Psoas muscle (tissue), 8 donors: ENCODE data around the gene TBC1D1. TPM values are rescaled to one million over a fixed set of nuclear protein-coding genes. Genes with fewer than 3 reads are reported as not detected.

Source experiments
- ATAC-seq, 4 donors: fragments of 200-7000 bp; cut with Tn5 transposase; one replicate each; pipeline ENCODE4 v1.9.1; 2020; ENCODE audit warnings: moderate library complexity in 3 of 4, mild to moderate bottlenecking in 2 of 4
- DNase-seq, 2 donors: peaks; one replicate each; pipeline ENCODE4 v3.0.0-alpha.2; 2020
- H3K27ac ChIP-seq: fragments of 200-600 bp; one replicate; pipeline ENCODE4 v1.8.0; 2022
- H3K27me3 ChIP-seq, 3 donors: fragments of 200-600 bp in 1 of 3; one replicate each; pipeline versions ENCODE4 v1.6.1 to v1.8.0; 2013 to 2022; ENCODE audit warnings: low read length in 2 of 3, mild to moderate bottlenecking in 2 of 3, moderate library complexity in 1 of 3; ENCODE audit not compliant: insufficient read depth in 3 of 3
- H3K36me3 ChIP-seq, 2 donors: fragments of 200-600 bp in 1 of 2; one replicate each; pipeline versions ENCODE4 v1.6.1 to v1.8.0; 2013 to 2022; ENCODE audit warnings: low read depth in 1 of 2, mild to moderate bottlenecking in 1 of 2, moderate library complexity in 1 of 2; ENCODE audit not compliant: insufficient read depth in 1 of 2
- H3K4me1 ChIP-seq: fragments of 200-600 bp; one replicate; pipeline ENCODE4 v1.8.0; 2022
- H3K4me3 ChIP-seq: fragments of 200-600 bp; one replicate; pipeline ENCODE4 v1.8.0; 2022; ENCODE audit warnings: mild to moderate bottlenecking
- H3K9me3 ChIP-seq: fragments of 200-600 bp; one replicate; pipeline ENCODE4 v1.8.0; 2022
- CTCF ChIP-seq: fragments of 200-600 bp; IDR thresholded peaks from one replicate; pipeline ENCODE4 v1.8.0; 2022; ENCODE audit warnings: antibody characterized with exemption
- WGBS, 3 donors: extraction: QIAGEN DNeasy Blood & Tissue Kit; methylation state at CpG; one replicate each; pipeline versions ENCODE4 v1.1.6 to v1.1.7; 2013; 5-methylcytosine and 5-hydroxymethylcytosine counted together
- intact Hi-C, 2 donors: fragments of 100-400 bp; cut with DNase I; formaldehyde crosslinking; loops; one replicate each; pipeline versions ENCODE4 v1.11.0 to v1.14.2; 2022
- polyA plus RNA-seq, 3 donors: library from polyadenylated mRNA; stranded (reverse); fragments of 200-250 nt; gene quantifications; one replicate each; pipeline ENCODE4 v1.2.3, GENCODE V29; 2013
- total RNA-seq, 4 donors: library from RNA; stranded (reverse); fragmentation: NEBNext Ultra II Directional in 2 of 4; extraction: Animal tissue kit (Norgen Biotek cat#: 25700) in 2 of 4; gene quantifications; one replicate each; pipeline versions ENCODE4 v1.2.1 to v1.2.4, GENCODE V29; 2021 to 2023
- donor health status: healthy with polysubstance abuse.
- donor health status: DM: no; HTN: no; CAD: no; lungs with moderate emphysema.
- donor health status: Bipolar disorder and iron deficiency.
- donor health status: healthy.
- donor health status: DM: yes; HTN: yes; CAD: no.
- donor health status: DM: no; HTN: no; CAD: no.
- donor health status: DM: no; HTN: no; CAD: no.
- donor health status: DM: yes; HTN: yes; CAD: no.

Gene TBC1D1
- total and polyA plus RNA-seq, 7 donors, result 18.1 to 130 (median 42.5) TPM

- no peak overlapping the region for H3K4me3 ChIP-seq
- peak in 1 of 2 donors; percentile 72 for DNase-seq
- no peaks in the 10 kb centered on the region for H3K9me3 ChIP-seq
- H3K27ac ChIP-seq, result no peak overlapping the region
- H3K36me3 ChIP-seq, result no peaks in the 10 kb centered on the region
- intact Hi-C loops, result loop anchor here (1.0 to 10.0 kb wide), 7 partner anchors 115 to 552 kb away; no protein-coding TSS in a partner anchor
- no peaks in the 10 kb centered on the region for H3K27me3 ChIP-seq
- peaks cover 14% of the 10 kb centered on the region for H3K4me1 ChIP-seq
- peak; percentile 72 to 83 (median 77) for ATAC-seq
- TF ChIP-seq CTCF, result peak; percentile 95
- WGBS, 3 donors, result 54 to 58% (median 57%) methylated on average over 6 of the region's 6 CpGs
These were observed 288.9 kb downstream of the TBC1D1 start for GRCh38 chr4:38179690-38180377.

- TF ChIP-seq CTCF, result no peak
- no peaks in the 10 kb centered on the region for H3K36me3 ChIP-seq
- intact Hi-C loops, result loop anchor here in 1 of 2 donors (1.0 to 10.0 kb wide), 2 partner anchors 394 to 551 kb away; no protein-coding TSS in a partner anchor
- no peak overlapping the region for H3K27ac ChIP-seq
- ATAC-seq (no peak), DNase-seq (no peak)
- 55 to 66% (median 58%) methylated on average over 2 of the region's 2 CpGs for WGBS, 3 donors
- no peaks in the 10 kb centered on the region for H3K9me3 ChIP-seq
- no peak overlapping the region for H3K4me3 ChIP-seq
- no peaks in the 10 kb centered on the region for H3K27me3 ChIP-seq
- peaks cover 14% of the 10 kb centered on the region for H3K4me1 ChIP-seq
These were observed 289.6 kb downstream of the TBC1D1 start for GRCh38 chr4:38180456-38180855.

- no peak for TF ChIP-seq CTCF
- DNase-seq (no peak), ATAC-seq (no peak)
- intact Hi-C loops, result loop anchor here in 1 of 2 donors (10.0 kb wide), 1 partner anchor 394 kb away; no protein-coding TSS in a partner anchor
- 59 to 67% (median 63%) methylated on average over 3 of the region's 3 CpGs for WGBS, 3 donors
- Histone ChIP-seq H3K4me3 (no peak overlapping the region), H3K27ac (no peak overlapping the region), H3K9me3 (no peaks in the 10 kb centered on the region), H3K36me3 (no peaks in the 10 kb centered on the region), H3K4me1 (peaks cover 14% of the 10 kb centered on the region), H3K27me3 (no peaks in the 10 kb centered on the region)
These were observed 290.4 kb downstream of the TBC1D1 start for GRCh38 chr4:38181286-38181685.

DNA sequence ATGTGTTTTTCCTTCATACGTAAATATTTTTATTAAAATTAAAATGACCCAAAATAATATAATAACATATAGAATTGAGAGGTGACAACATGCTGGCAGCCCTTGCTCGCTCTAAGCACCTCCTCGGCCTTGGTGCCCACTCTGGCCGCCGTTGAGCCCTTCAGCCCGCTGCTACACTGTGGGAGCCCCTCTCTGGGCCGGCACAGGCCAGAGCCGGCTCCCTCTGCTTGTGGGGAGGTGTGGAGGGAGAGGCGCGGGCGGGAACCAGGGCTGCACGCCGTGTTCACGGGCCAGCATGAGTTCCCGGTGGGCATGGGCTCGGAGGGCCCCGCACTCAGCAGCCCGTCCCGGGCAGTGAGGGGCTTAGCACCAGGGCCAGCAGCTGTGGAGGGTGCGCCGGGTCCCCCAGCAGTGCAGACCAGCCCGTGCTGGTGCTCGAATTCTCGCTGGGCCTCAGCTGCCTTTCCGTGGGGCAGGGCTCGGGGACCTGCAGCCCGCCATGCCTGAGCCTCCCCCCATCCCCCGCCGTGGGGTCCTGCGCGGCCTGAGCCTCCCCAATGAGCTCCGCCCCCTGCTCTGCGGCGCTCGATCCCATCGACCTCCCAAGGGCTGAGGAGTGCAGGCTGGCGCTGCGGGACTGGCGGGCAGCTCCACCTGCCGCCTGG lies 291.6 kb downstream of the TBC1D1 start:
- intact Hi-C loops, result loop anchor here in 1 of 2 donors (10.0 kb wide), 1 partner anchor 392 kb away; no protein-coding TSS in a partner anchor
- Histone ChIP-seq H3K36me3 (no peaks in the 10 kb centered on the region), H3K27me3 (no peaks in the 10 kb centered on the region), H3K4me1 (peaks cover 12% of the 10 kb centered on the region), H3K9me3 (no peaks in the 10 kb centered on the region), H3K4me3 (no peak overlapping the region), H3K27ac (no peak overlapping the region)
- 97 to 99% (median 97%) methylated on average over 39 to 40 of the region's 40 CpGs for WGBS, 3 donors
- DNase-seq (no peak), ATAC-seq (no peak)
- no peak for TF ChIP-seq CTCF
